Ovary (tissue), 9 donors: ENCODE measurements around the gene PARD3. TPM values are rescaled to one million over a fixed set of nuclear protein-coding genes. Genes with fewer than 3 reads are reported as not detected.

Experiments
- DNase-seq, 5 donors: peaks; one replicate each; pipeline ENCODE4 v3.0.0-alpha.2; 2019 to 2020
- H3K27ac ChIP-seq, 2 donors: fragments of 200-600 bp; one replicate each; pipeline versions ENCODE4 v1.5.1 to v1.8.0; 2019 to 2022
- H3K27me3 ChIP-seq: fragments of 200-600 bp; one replicate; pipeline ENCODE4 v1.8.0; 2022
- H3K36me3 ChIP-seq: fragments of 200-600 bp; sonication (generic); one replicate; pipeline ENCODE4 v1.5.1; 2019
- H3K4me1 ChIP-seq: one replicate; pipeline ENCODE4 v1.8.1; 2013; ENCODE audit warnings: mild to moderate bottlenecking, moderate library complexity; ENCODE audit not compliant: insufficient read depth
- H3K4me3 ChIP-seq: fragments of 200-600 bp; sonication (generic); one replicate; pipeline ENCODE4 v1.5.1; 2017
- H3K9me3 ChIP-seq, 2 donors: fragments of 200-600 bp in 1 of 2; sonication (generic) in 1 of 2; one replicate each; pipeline versions ENCODE4 v1.5.1 to v1.8.1; 2013 to 2019; ENCODE audit warnings: mild to moderate bottlenecking in 1 of 2, moderate library complexity in 1 of 2
- EP300 ChIP-seq: sonication (generic); formaldehyde crosslinking; IDR thresholded peaks from one replicate; pipeline ENCODE4 v1.6.1; 2017; ENCODE audit warnings: antibody characterized with exemption
- POLR2A ChIP-seq: fragments of 450-650 bp; IDR thresholded peaks from one replicate; pipeline ENCODE4 v1.6.1; 2017; ENCODE audit warnings: antibody characterized with exemption, mild to moderate bottlenecking, moderate library complexity
- WGBS, 3 donors: extraction: QIAGEN DNeasy Blood & Tissue Kit in 1 of 3; methylation state at CpG; one replicate each; pipeline versions ENCODE4 v1.1.5 to v1.1.7; 2013 to 2017; 5-methylcytosine and 5-hydroxymethylcytosine counted together
- intact Hi-C, 4 donors: fragments of 100-400 bp; cut with DNase I; formaldehyde crosslinking; loops; one replicate each; pipeline versions ENCODE4 v1.11.0 to v1.15.1; 2022 to 2023
- polyA plus RNA-seq, 2 donors: library from polyadenylated mRNA; stranded (reverse); fragments of 200-250 nt in 1 of 2; fragments of 350-450 nt in 1 of 2; fragmentation: Illumina TruSeq in 1 of 2; extraction: RNeasy Lipid Tissue Mini Kit (QIAGEN cat#74804) in 1 of 2; gene quantifications; one replicate each; pipeline ENCODE4 v1.2.3, GENCODE V29; 2013 to 2014
- total RNA-seq, 7 donors: library from RNA; depleted of rRNA in 2 of 7; stranded (reverse); fragments of >200 nt in 2 of 7; fragmentation: NEBNext Ultra II Directional in 3 of 7; extraction: Animal tissue kit (Norgen Biotek cat#: 25700) in 3 of 7; gene quantifications; one replicate each; pipeline versions ENCODE4 v1.1.0 to v1.2.4, GENCODE V29; 2016 to 2023
- TF ChIP-seq, protein P1 (sequence below), 3 donors: fragments of 450-650 bp in 2 of 3; fragments of 200-600 bp in 1 of 3; IDR thresholded peaks; one replicate each; pipeline versions ENCODE4 v1.5.1 to v1.8.0; 2016 to 2022; ENCODE audit warnings: antibody characterized with exemption in 3 of 3, mild to moderate bottlenecking in 1 of 3
- donor health status: DM: no; HTN: no; CAD: no; lungs with moderate emphysema.
- donor health status: DM: no; HTN: no; CAD: no.
- donor health status: Bipolar disorder and iron deficiency.
- donor health status: DM: yes; HTN: yes; CAD: no.
- donor health status: DM: no; HTN: no; CAD: no.
- donor health status: DM: yes; HTN: yes; CAD: no.

PARD3 gene
- total and polyA plus RNA-seq, 9 donors, result 31.8 to 92.3 (median 67.1) TPM

DNA sequence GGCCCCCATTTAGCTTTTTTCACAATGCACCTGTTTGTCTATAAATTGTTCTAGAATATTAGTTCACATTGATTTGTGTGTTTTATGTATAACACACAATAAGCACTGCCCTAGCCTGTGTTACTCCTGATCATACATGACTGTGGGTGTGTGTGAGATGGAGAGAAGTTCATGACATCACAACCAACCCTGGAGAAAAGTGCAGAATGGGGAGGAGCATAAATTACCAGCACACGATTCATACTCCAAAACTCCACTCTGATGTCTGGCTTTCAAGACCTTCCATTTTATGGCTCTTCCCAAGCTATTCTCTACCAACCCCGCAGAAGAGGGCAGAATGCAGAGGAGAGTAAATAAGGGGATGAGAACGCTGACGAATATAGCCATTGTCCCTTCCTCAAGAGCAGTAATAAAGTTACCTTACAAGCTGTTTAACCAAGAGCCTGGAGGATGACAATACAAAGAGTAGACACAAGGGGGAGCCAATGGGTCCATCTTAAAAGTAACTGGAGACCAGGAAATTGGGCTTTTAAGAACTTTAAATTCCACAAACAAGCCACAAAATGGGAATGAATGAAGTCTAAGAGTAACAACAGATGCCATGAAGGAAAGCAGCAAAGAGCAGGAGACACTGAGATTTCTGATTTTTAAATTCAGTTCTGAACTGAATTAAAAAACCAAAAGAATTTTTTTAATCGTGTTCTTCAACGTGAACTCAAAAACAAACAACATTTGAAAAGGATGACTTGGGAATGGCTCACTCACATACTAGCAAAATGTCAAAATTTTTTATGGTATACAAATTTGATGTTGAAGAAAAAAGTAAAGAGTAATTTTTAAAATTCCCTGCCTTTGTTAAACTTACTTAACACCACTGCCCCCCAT is 159.6 kb downstream of the PARD3 start:
- no peaks in the 10 kb centered on the region for H3K27me3 ChIP-seq
- H3K4me3 ChIP-seq, result no peak overlapping the region
- intact Hi-C loops, result no loop called here
- 43 to 49% (median 45%) methylated on average over 6 of the region's 6 CpGs for WGBS, 3 donors
- TF ChIP-seq, protein P1, sequence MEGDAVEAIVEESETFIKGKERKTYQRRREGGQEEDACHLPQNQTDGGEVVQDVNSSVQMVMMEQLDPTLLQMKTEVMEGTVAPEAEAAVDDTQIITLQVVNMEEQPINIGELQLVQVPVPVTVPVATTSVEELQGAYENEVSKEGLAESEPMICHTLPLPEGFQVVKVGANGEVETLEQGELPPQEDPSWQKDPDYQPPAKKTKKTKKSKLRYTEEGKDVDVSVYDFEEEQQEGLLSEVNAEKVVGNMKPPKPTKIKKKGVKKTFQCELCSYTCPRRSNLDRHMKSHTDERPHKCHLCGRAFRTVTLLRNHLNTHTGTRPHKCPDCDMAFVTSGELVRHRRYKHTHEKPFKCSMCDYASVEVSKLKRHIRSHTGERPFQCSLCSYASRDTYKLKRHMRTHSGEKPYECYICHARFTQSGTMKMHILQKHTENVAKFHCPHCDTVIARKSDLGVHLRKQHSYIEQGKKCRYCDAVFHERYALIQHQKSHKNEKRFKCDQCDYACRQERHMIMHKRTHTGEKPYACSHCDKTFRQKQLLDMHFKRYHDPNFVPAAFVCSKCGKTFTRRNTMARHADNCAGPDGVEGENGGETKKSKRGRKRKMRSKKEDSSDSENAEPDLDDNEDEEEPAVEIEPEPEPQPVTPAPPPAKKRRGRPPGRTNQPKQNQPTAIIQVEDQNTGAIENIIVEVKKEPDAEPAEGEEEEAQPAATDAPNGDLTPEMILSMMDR (IDR thresholded peaks at IDR 0.05), result peak in 2 of 3 donors; percentile 51 to 57
- TF ChIP-seq EP300, result no peak
- peak in 1 of 5 donors; percentile 53 for DNase-seq
- H3K36me3 ChIP-seq, result no peaks in the 10 kb centered on the region
- peaks cover 4% of the 10 kb centered on the region for H3K4me1 ChIP-seq
- no peaks in the 10 kb centered on the region for H3K9me3 ChIP-seq
- no peak overlapping the region for H3K27ac ChIP-seq

- intact Hi-C loops, result no loop called here
- 51 to 62% (median 61%) methylated on average over 3 of the region's 3 CpGs for WGBS, 3 donors
- Histone ChIP-seq H3K4me3 (no peak overlapping the region), H3K4me1 (peaks cover 4% of the 10 kb centered on the region), H3K27ac (no peak overlapping the region), H3K9me3 (no peaks in the 10 kb centered on the region), H3K36me3 (no peaks in the 10 kb centered on the region), H3K27me3 (no peaks in the 10 kb centered on the region)
- TF ChIP-seq EP300 (no peak), POLR2A (no peak)
- TF ChIP-seq, protein P1 (IDR thresholded peaks at IDR 0.05), result no peak
- no peak for DNase-seq
Observed at GRCh38 chr10:34654211-34654610, 160.9 kb downstream of the PARD3 start.

GRCh38 chr10:34653530-34653929 is 161.6 kb downstream of the PARD3 start:
- DNase-seq, result no peak
- intact Hi-C loops, result no loop called here
- no peak overlapping the region for H3K27ac ChIP-seq
- peaks cover 6% of the 10 kb centered on the region for H3K4me1 ChIP-seq
- H3K9me3 ChIP-seq, result no peaks in the 10 kb centered on the region
- H3K36me3 ChIP-seq, result no peaks in the 10 kb centered on the region
- H3K4me3 ChIP-seq, result no peak overlapping the region
- H3K27me3 ChIP-seq, result no peaks in the 10 kb centered on the region
- WGBS, 3 donors, result 93 to 98% (median 94%) methylated on average over 4 of the region's 4 CpGs
- TF ChIP-seq EP300, result no peak
- TF ChIP-seq, protein P1 (IDR thresholded peaks at IDR 0.05), result no peak
- TF ChIP-seq POLR2A, result no peak

- no peaks in the 10 kb centered on the region for H3K27me3 ChIP-seq
Observed at GRCh38 chr10:34651416-34652195, 163.5 kb downstream of the PARD3 start.

More at GRCh38 chr10:34651416-34652195, 163.5 kb downstream of the PARD3 start:
- Histone ChIP-seq H3K36me3 (no peaks in the 10 kb centered on the region), H3K4me1 (peaks cover 7% of the 10 kb centered on the region), H3K27ac (no peak overlapping the region), H3K4me3 (no peak overlapping the region), H3K9me3 (no peaks in the 10 kb centered on the region)
- 66 to 75% (median 73%) methylated on average over 12 of the region's 12 CpGs for WGBS, 3 donors
- intact Hi-C loops, result no loop called here
- DNase-seq, result no peak
- TF ChIP-seq POLR2A, result no peak
- TF ChIP-seq, protein P1 (IDR thresholded peaks at IDR 0.05), result no peak
- TF ChIP-seq EP300, result no peak
